HG03469 (cell line): ENCODE data around the gene FLT1.

ENCODE experiments used
- ATAC-seq: cut with Tn5 transposase; IDR thresholded peaks from one replicate; pipeline ENCODE4 v1.9.1; 2021; ENCODE audit warnings: mild to moderate bottlenecking, moderate library complexity, moderate number of reproducible peaks; ENCODE audit not compliant: unreplicated experiment

FLT1 gene

GRCh38 chr13:28267497-28267896 lies 227.4 kb downstream of the FLT1 start:
- ATAC-seq = no peak

GRCh38 chr13:28258417-28258816 lies 236.5 kb downstream of the FLT1 start:
- no peak for ATAC-seq

GRCh38 chr13:28257305-28257704 lies 237.6 kb downstream of the FLT1 start:
- no peak for ATAC-seq

GRCh38 chr13:28252547-28252946 lies 242.4 kb downstream of the FLT1 start:
- no peak for ATAC-seq

- ATAC-seq = no peak
These were observed 243.5 kb downstream of the FLT1 start for GRCh38 chr13:28251466-28251865.

- no peak for ATAC-seq
These were observed 244.4 kb downstream of the FLT1 start for GRCh38 chr13:28250542-28250941.
